WI38 (cell line): ENCODE results near the gene TMEM72.

Experiments used
- H3K4me3 ChIP-seq: 2 replicates; pipeline ENCODE4 v1.5.1; 2011; ENCODE audit warnings: low read depth, mild to moderate bottlenecking, control low read depth, low read length
- TF ChIP-seq, protein P1 (sequence below): IDR thresholded peaks from 2 replicates; pipeline ENCODE4 v1.5.1; 2012; ENCODE audit warnings: low read depth, mild to moderate bottlenecking, control low read depth, low read length

TMEM72 gene

DNA sequence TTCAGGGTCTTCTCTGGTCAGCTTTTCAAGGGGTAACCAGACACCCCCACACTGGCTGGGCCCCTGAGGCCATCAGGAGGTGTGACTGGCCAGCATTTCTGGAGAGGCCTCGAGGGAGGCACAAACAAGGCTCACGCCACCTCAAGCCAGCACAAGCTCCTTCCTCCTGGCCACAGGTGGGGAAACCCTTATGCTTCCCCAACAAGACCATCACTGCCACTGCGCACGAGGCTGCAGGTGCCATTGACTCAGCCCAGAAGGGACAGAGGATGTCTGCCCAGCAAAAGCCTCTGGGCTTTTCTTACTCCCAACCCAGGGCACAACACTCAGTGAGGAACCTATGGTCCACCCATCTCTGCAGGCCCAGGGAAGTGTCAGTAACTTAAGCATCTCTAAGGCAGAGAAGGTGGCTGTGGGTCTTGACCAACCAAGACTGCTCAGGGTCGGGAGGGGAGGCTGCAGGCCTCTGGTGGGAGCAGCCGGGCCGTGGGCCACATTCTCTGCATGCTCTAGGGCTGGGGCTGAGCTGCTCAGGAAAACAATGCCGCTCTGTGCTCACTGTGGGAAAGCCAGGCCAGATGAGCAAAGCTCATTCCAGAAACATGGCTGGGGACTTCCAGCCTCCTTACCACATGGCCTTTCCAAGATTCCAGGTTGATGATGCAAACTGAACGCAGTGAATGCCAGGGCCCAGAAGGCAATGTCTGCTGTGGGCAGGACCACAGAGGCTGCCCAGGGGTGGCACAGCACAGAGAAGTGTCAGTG is 24.2 kb downstream of the TMEM72 start:
- no peak overlapping the region for H3K4me3 ChIP-seq
- TF ChIP-seq, protein P1, sequence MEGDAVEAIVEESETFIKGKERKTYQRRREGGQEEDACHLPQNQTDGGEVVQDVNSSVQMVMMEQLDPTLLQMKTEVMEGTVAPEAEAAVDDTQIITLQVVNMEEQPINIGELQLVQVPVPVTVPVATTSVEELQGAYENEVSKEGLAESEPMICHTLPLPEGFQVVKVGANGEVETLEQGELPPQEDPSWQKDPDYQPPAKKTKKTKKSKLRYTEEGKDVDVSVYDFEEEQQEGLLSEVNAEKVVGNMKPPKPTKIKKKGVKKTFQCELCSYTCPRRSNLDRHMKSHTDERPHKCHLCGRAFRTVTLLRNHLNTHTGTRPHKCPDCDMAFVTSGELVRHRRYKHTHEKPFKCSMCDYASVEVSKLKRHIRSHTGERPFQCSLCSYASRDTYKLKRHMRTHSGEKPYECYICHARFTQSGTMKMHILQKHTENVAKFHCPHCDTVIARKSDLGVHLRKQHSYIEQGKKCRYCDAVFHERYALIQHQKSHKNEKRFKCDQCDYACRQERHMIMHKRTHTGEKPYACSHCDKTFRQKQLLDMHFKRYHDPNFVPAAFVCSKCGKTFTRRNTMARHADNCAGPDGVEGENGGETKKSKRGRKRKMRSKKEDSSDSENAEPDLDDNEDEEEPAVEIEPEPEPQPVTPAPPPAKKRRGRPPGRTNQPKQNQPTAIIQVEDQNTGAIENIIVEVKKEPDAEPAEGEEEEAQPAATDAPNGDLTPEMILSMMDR = no peak

DNA sequence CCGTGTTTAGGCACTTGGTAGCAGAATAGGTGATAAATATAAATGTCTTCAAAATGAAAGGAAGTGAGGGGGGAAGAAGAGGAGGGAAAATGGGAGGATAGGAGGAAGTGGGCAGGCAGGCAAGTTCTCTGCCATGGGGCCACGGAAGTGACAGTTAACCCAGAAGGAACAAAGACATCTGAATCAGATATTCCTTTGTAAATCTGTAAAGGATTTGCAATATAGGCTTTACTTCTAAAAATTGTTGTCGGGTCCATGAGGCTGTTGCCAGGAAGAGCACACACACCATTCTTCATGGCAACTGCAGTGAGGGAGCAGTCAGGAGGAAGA is 24.8 kb downstream of the TMEM72 start:
- TF ChIP-seq, protein P1 = no peak
- no peak overlapping the region for H3K4me3 ChIP-seq

DNA sequence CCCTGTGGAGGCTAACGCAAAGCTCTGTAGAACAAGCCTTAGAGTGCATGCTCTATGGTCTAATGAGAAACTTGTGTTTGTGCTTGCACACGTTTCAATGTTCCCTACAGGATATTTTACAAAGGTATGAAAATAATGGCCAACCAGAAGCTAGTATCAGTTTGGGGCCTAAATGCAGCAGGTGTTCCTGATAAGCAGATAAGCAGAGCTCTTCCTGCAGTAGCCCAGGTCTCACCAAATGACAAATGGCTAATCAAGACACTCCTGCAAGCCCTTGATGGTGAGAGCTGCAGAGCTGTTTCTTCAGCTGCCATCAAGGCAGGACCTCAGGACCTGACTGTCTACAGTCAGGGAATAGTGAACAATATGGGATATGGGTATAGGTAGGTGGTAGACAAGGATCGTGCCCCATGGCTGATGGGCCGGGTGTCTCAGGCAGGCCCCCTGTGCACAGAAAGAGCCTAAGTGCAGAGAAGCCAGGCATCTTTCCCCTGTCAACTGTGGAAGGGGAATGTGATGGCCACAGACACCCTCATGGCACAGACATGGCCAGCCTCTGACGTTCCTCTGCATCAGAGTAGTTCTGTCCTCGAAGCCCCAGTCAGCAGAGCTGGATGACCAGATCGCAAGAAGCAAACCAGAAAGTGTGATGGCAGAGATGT is 25.3 kb downstream of the TMEM72 start:
- TF ChIP-seq, protein P1 = no peak
- H3K4me3 ChIP-seq = no peak overlapping the region

DNA sequence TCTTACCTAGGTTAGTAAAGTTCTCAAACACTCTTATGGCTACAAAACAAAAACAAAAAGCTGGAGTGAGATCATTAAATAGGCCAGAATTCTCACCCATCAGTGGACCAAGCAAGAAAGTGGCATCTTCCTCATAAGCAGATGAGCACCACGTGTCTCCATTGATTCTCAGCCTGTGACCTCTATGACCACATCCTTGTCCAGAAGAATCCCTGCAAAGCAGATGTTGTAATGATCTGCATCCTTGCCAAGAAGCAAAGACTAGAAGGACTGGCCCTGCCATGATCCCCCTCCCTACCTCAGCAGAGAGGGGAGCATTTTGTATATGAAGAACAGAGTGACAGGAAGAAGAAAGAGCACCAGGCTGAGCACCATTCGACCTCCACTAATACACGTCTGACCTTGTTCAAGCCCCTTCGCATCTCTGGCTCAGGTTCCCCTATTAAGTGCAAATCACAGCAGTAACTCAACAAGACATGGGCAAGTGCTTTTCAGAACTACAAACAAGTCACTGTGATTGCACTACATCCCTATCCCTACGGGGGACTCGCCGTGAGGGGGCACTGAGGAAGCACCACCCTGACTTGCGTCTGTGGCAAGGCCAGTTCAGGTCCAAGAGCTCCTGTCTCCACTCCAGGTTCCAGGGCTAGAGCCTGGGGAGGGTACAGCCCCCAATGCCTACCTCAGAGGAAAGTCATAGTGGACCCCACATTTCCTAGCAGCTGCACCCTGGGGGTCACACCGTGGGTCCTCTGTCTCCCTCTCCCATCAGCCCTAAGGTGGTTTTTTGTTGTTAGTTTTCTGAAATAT is 26.3 kb downstream of the TMEM72 start:
- no peak overlapping the region for H3K4me3 ChIP-seq
- TF ChIP-seq, protein P1 = no peak

DNA sequence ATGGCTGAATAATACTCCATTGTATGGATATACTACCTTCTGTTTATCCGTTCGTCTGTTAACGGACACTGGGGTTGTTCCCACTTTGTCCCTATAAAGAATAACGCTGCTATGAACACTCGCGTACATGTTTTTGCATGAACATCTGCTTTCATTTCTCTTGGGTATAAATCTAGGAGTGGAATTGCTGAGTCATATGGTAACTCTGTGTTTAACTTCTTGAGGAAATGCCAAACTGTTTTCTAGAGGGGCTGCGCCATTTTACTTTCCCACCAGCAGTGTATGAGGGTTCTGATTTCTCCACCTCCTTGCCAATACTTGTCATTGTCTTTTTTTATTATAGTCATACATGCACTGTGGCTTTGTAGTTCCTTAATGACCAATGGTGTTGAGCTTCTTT is 27.8 kb downstream of the TMEM72 start:
- TF ChIP-seq, protein P1 = no peak
- no peak overlapping the region for H3K4me3 ChIP-seq

DNA sequence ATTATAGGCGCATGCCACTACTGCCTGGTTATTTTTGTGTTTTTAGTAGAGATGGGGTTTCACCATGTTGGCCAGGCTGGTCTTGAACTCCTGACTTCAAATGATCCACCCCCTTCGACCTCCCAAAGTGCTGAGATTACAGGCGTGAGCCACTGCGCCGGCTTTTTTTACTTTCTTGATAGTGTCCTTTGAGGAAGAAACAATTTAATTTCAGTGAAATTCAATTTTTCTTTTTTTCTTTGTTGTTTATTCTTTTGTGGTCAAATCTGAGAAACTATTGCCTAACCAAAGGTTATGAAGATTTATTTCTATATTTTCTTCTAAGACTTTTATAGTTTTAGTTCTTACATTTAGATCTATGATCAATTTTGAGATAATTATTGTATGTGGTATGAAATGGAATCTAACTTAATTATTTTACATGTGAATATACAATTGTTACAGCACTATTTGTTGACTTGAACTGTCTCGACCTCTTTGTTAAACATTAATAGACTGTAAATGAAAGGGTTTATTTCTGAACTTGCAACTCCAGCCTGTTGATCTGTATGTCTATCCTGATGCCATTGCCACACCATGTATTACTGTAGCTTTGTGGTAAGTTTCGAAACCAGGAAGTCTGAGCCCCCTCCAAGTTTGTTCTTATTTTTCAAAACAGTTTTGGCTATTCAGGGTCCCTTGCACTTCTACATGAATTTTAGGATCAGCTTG is 28.7 kb downstream of the TMEM72 start:
- TF ChIP-seq, protein P1 = no peak

More for the DNA sequence above, 28.7 kb downstream of the TMEM72 start:
- H3K4me3 ChIP-seq = no peak overlapping the region
